NK-92 (cell line): ENCODE measurements around the gene SPSB4.

Experiments used
- DNase-seq: peaks from one replicate; lab custom pipeline; 2025; ENCODE audit not compliant: unreplicated experiment; lab: John Stamatoyannopoulos, UW

The SPSB4 gene

DNA sequence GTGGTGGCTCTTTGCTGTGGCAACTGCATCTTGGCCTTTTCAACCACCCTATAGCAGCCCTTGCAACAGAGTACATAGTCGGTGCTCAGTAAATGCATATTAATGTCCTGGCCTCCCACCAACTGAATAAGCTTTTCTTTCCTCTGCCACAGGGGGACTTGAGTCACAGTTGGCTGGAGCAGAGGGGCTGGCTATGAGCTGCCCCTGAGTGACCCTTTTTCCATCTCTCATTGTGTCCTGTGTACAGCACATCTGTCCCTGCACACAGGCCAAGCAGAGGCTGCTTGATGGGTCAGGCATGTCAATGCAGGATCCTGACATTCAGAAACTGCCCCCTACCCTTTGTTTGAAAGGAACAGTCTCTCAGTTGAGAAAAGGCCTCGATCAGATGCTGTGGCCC is 22.4 kb downstream of the SPSB4 start:
- DNase-seq, result no peak

DNA sequence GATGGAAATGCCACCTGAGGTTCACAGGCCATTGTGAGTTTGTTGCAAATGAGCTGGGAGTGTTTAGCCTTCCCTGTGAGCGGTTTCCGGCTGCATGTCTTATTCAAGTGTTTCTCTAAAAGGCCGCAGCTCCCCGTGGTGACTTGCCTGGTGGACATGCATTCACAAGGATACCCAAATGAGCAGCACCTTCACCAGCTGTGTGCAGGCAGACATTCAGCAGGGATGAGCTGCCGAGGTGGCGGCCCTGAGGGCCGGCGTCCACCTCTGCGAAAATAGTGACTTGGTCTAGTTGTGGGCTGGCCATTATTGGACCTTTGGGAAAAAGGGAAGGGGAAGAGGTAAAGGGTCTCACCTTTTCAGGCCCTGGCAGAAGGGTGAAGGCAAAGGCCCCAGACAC is 23.4 kb downstream of the SPSB4 start:
- DNase-seq, result no peak

DNA sequence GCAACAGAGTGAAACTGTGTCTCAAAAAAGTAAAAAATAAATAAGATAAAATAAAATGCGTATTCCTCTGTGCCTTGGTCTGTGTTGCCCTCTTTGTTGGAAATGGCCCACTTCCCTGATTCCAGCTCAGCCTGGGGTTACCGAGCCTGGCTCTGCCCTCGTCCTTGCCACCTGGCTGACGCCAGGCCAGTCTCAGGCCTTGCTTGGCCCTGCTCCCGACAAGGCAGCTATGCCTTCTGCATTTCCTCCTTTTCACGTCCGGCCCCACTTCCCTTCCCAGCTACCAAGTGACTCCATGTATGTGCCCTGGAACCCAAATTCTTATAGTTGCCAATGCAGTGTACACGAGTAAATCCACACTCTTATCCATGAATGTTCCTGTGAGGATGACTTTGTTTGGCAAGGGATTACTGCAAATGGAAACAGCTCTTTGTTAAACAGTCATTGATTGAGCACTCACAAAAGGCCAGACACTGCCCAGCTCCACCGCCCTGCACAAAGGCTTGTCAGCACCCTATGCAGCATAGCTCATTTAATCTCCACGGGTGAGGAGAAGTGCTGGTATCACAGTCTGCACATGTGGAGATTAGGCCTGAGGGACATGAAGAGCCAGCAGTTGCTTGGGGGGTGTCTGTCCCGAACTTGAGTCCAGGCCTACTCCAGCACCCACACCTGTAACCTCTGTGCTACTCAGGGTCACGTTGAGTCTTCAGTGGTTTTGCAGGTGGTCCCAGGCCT is 25.1 kb downstream of the SPSB4 start:
- no peak for DNase-seq

DNA sequence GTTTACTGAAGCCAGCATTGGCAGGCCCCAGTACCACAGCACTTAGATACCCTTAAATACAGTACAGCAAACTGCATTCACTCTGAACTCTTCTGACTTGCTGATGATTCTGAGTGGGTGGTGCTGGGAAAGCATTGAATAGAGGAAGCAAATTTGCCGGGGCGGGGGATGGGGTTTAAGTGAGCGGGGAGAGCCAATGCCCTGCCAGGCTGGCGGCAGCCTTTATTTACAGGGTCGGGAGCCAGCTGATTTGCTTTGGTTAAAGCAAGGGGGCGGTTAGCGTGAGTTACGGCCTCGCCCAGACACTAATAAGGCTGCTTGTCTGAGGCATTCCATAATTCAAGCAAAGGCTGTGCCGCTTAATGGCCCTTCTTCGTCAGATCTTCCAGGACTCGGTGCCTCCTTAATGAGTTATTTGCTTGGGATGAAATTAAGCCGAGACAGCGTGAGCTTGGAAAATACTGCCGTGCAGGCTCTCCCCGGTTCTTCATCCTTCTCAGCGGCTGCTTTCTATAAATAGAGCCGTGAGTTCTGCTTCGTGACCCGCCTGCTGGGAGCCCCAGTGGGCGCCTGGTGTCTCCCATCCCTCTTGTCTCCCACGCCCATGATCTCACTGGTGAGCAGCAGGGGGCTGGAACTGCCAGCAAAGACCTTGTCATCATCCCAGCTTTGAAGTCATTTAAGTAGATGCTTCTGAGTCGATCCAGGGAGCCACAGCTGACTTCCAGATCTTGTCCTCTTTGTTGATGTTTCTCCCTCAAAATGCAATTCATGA is 25.8 kb downstream of the SPSB4 start:
- DNase-seq, result no peak

DNA sequence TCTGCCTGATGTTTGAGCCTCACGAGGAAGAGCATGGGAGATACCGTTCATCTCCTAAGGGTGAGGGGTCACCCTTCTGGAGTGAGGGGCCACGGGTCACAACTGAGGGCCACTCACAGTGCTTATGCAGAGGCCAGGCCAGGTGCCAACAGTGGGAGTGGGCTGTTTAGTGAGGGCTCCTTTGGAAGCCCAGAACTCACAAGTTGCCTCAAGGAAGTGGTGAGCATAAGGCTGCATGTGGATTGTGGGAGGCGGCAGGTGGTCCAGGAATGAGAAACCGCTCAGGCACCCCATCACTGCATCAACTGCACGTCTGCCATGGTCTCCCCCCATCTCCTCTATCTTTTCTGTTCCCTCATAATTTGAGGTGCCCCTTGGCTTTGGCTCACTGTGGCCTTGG is 26.5 kb downstream of the SPSB4 start:
- no peak for DNase-seq

DNA sequence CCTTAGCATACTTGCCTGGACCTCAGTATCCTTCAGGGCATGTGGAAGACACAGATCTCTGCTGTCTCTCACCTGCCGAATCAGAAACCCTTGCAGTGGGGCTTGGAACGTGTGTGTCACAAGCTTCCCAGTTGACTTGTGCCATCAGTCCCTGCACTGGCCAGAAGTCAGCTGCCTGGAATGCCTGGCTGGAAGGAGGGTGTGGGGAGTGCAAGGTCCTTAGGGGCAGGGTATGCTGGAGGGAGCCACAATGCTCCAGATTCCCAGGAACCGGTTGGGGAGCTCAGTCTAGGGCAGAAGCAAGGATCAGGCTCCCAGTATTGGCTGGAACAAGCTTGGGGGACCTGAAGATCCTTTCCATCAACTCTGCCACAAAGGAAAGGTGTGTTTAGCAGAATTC is 27.1 kb downstream of the SPSB4 start:
- DNase-seq, result no peak

DNA sequence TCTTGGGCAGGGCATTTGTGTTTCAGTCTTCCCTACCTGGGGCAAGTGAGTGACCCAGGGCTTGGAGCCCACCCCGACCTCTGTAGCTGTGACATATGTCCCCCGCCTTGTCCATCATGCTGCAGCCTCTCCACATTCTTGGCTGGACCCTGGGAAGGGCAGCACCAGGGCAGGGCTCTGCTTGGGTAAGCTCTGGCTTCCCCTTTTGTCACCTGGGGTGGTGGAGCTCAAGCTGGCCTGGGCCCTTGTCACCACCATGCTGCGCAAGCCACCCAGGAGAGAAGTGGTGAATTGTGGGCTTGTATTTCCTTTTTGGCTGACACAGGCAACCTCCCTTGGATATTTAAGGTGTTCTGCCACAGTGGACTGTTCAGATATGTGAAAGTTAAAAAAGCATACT is 29.3 kb downstream of the SPSB4 start:
- no peak for DNase-seq

DNA sequence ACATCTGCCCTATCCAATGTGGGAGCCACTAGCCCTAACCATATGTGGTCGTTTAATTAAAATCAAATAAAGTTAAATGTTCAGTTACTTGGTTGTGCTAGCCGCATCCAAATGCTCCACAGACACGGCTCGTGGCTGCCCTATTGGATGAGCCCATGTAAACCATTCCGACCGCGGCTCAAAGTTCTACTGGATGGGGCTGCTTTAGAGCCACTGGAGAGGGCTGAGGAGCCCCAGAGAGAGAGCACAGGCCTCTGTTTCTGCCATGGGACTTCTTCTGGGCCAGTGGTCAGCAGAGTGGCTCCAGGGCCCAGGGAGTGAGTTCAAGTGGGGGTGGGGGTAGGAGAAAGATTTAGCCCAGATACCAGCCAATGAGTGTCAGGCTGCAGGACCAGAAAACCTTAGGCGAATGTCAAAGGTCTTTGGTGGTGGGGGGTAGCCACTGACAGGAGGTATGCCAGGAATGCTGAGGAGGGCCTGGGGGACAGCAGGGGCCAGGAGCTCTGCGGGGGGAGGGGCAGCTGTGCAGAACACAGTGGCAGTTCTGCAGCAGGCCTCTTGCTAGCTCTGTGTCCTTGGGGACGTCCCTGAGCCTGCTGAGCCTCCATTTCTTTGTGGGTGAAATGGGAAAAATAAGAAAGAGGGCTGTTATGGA is 30.1 kb downstream of the SPSB4 start:
- DNase-seq, result no peak

DNA sequence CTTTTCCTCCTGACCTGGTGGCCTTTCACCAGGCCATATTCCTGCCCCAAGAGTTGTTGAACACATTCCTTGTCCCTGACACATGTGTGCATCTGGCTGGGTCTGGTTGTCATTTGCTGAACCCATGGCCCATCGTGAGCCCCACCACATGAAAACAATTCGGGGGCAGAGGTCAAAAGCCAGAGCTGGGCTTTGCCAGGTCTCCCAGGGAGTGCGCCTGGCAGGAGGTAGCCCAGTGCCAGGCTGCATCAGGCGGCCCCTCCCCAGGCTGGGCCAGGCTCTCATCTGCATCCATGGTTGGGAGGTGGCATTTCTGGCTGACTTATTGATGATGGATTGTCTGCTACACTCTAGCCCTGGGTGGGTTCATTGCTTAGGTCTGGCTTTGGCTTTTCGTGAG is 30.9 kb downstream of the SPSB4 start:
- DNase-seq, result no peak

DNA sequence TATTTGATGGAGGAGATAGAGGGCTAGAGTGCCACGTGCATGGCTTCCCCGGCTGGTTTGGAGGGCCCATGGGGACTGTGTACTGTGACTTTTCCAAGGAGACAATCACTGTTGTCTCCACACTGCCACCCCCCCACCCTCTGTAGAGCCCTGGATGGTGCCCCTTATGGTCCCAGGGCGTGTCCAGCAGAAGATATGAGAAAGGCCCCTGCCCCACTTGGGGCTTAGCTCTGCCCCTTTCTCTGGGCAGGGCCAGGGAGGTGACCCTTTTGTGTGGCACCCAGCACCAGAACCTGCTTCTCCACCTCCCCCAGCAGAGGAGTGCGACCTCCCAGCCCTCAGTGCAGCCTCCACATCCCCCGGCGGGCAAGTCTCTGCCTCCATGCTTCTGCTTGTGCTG is 32.1 kb downstream of the SPSB4 start:
- no peak for DNase-seq

DNA sequence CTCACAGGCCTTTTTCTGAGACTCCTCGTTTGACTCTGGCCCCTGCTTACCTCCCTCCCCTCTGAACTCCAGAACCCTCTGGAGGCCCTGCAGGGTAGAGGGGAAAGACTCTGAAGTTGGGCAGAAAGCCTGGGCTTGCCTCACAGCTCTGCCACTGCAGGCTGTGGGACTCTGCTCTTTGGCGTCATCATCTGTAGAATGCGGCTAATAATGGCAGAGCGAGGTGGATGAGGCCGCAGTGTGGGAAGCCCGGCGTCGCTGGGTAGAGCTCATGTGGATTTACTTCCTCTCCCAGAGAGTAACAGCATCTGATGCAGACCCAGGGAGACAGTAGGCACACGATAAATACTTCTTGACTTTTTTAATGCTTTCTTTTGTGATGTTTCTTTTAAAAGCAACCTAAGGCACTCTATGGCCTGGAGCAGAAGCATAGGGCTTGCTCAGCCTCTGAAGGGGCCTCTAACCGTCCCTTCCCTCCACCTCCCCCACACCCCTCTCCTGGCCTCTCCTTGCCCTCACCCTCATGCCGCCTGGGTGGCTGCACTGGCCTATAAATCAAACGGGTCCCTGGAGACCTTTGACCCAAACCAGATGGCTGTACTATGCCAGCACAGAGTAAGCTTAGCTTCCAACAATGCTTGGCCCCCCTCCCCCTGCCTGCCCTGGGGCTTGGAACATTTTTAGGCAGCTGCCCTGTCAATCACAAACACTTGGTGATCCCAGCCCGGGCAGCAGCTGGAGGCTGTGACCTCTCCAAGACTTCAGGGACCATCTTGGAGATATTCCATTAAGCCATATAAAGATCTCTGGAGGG is 32.9 kb downstream of the SPSB4 start:
- no peak for DNase-seq

DNA sequence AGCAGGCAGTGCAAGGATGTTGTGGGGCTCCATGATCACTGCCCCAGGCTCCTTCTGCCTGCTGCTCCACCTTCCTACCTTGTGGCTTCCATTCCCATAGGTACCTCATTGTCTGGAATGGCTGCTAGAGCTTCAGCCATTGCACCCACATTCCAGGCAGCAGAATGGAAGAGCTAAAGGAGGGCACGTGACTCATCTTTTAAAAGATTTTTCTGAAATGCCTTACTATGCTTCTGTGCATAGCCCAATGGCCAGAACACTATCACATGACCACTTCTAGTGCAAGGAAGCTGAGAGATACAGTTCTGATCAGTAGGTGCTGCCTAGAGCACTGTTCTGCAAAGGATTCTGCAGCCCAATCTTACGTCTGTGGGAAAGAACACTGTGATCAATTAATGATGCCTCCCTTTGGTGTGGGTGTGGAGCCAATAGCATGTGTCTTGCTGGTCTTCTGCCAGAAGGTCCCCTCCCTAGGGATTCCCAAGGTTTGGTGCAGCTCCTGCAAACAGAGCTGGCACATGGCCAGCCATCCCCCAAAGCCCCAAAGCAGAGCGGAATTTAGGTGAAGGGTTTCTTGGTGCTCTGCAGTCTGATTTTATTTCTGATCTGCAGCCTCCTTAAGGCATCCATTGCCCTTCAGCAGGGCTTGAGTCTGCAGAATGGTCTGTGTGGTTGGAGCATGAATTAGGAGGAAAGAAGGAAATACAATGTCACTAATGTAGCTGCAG is 34.4 kb downstream of the SPSB4 start:
- DNase-seq, result no peak

DNA sequence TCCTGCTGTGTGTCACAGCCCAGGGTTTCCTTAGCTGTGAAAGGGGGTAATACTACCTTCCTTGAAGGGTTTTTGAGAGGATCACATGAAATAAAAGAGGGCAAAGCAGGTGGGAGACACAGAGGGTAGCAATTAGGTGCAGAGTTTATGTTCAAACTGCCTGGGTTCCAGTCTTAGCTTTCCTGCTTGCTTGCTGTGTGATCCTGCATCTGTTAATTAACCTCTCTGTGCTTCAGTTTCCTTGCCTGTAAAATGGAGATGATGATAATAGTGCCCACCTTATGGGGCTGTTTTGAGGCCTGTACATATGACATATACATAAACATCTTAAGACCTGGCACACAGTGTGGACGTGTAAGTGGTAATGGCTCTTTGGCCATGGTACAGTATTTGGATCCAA is 35.0 kb downstream of the SPSB4 start:
- no peak for DNase-seq

DNA sequence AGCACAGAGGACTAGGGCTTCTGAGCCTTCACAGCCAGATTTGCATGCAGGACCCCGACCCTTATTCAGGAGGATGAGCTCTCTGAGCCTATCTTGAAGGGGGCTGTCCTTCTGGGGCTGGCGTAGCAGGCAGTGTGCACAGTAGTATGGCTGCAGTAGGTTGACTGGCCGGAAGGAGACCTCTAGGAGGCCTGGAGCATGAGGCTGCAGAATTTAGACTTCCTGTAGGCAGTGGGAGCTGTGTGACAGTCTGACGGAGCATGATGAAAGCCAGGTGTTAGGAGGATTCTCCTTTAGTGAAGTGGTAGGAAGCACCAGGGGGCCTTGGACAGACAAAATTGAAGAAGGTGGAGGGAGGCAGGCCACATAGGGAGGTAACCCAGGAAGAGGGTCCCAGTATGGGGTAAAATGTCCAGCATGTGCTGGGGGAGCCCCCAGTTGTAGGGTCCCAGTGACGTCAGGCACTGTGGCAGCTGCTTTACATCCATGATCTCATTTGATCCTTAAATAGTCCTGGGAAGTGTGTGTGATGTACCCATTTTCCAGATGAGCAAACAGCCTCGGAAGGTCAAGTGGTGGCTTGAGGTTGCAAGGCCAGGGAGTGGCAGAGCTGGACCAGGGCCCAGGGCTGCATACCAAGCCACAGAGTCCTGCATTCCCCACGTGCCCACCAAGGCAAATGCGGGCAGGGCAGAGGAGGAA is 36.1 kb downstream of the SPSB4 start:
- DNase-seq, result no peak

DNA sequence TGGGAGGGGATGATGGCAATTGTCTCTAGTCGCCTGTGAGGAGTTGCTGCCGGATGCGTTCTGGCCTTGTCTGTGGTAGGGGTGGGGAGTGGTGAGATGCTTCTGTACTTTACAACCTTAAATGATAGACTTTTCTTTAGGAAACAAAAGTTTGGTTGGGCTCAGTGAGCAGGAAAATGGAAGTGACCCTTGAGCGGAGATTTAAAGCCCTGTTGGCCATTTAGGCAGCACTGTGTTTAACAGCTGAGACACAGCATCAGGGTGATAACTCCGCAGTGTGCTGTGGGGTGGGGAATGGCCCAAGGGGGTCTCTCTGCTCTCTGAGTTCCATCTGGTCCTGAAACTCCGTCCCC is 36.6 kb downstream of the SPSB4 start:
- no peak for DNase-seq

DNA sequence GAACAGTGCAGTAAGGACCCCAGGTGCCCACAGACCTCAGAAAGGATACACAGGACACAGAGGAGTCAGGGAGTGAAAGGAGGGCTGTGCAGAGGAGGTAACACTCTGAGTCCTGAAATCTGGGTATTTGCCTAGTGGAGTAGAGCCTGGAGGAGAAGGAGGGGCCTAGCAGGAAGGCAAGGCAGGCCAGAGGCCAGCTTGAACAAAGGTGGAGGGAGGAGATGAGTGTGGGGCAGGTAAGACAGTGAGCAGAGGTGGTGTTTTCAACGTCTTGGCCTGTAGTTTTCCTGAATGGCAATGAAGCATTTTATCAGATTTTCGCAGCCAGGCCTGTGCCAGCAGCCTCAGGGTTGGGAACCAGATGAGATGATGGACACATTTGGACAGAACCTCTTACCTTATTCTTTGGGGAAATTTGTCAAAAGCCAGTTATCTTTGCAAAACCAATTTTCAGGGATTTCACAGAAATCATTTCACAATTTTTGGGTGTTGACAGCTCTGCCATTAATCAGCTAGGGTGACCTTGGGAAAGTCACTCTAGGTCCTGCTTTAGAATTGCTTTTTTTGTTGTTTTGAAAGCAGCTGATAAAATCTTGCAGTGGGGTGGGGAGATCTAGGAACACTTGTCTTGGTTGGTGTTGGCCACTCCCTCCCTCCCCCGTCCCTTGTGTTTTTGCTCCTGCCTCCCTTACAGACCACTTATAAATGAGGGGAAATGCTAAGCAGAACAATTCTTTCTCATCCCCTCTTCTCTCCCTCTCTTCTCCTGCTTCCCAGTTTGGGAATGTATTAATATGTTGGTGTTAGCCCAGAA is 38.4 kb downstream of the SPSB4 start:
- DNase-seq, result no peak

DNA sequence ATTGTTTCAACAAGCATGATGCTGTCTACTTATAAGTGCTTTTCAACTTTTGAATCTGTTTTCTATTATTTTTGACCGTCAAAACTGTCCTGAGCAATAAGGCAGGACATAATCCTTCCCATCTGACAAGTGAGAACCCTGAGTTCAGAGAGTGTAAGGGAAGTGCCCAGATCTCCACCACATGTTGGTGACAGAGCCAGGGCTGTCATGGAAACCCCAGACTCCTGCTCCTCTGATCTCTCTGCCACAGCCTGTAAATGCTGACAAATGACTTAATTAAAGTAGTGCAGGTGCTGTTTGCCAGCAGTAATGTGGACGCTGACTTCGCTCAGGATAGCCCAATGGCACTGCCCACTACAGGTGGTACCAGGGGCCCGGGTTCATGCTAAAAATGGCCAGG is 40.3 kb downstream of the SPSB4 start:
- no peak for DNase-seq

DNA sequence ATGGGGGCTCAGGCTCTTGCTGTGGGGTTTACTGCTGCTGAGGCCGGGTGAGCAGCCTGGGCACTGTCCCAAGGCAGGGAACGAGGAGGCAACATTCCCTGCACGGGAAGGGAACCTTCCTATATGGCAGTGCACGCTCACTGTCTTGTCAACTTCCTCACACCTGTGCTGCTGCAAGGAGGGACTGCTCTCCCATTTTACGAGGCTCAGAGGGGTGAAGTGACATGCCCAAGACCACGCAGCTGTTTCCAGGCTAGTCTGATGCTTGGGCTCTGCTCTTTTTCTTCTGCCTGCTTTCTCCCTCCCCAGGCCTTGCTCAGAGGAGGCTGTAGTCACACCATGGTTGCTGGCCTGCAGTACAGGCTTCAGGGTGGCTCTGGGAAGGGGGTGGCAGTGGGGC is 41.5 kb downstream of the SPSB4 start:
- no peak for DNase-seq

DNA sequence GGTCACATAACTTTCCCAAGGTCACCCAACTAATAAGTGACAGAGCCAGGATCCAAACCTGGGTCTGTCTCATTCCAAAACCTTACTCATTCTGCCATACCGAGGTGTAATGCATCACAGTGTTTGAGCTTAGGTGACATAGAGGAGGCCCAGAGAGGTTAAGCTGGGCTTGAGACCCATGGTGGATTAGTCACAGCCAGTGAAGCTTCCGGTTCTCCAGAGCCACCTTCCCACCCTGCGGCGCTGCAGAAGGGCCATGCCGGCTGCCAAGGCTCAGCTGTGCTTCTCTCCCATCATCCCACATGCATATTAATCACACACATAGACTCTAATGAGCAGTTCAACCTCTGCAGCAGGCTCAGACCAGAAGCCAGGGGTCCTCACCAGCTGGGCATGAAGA is 42.2 kb downstream of the SPSB4 start:
- DNase-seq, result no peak
